AG04450 (cell line): ENCODE measurements around the gene MS4A6A. TPM values are rescaled to one million over a fixed set of nuclear protein-coding genes. Genes with fewer than 3 reads are reported as not detected.

Experiments
- CTCF ChIA-PET: fragments of 300-600, 350-600 bp; formaldehyde crosslinking; extraction: SDS; loops from one replicate; lab custom pipeline; 2022; ENCODE audit warnings: antibody characterized with exemption, inconsistent platforms; lab: Charles Lee
- POLR2A ChIA-PET: fragments of 350-600 bp; formaldehyde crosslinking; extraction: SDS; loops from one replicate; lab custom pipeline; 2021; ENCODE audit warnings: antibody characterized with exemption, inconsistent platforms; lab: Yijun Ruan, JAX
- DNase-seq: peaks from one replicate; pipeline ENCODE4 v3.0.0-alpha.2; 2011; ENCODE audit warnings: low read depth, low spot score
- H3K27ac ChIP-seq: one replicate; pipeline ENCODE4 v1.5.1; 2012; ENCODE audit warnings: low read depth, low read length, control low read depth
- H3K27me3 ChIP-seq: one replicate; pipeline ENCODE4 v1.6.0; 2012; ENCODE audit warnings: low read length; ENCODE audit not compliant: control insufficient read depth, insufficient read depth
- H3K4me3 ChIP-seq: 2 replicates; pipeline ENCODE4 v1.5.1; 2011; ENCODE audit warnings: mild to moderate bottlenecking, low read depth, low read length, control low read depth
- H3K9me3 ChIP-seq: 2 replicates; pipeline ENCODE4 v1.5.1; 2012; ENCODE audit warnings: low read length; ENCODE audit not compliant: control insufficient read depth, insufficient read depth
- polyA plus RNA-seq: library from polyadenylated mRNA; depleted of rRNA; stranded (reverse); fragments of >200 nt; gene quantifications from 2 replicates; pipeline ENCODE4 v1.2.3, GENCODE V29; 2011
- TF ChIP-seq, protein P1 (sequence below): IDR thresholded peaks from 2 replicates; pipeline ENCODE4 v1.5.1; 2011; ENCODE audit warnings: low read depth, low read length, control low read depth, inconsistent platforms

The MS4A6A gene
- polyA plus RNA-seq, 1 experiment, result not detected

DNA sequence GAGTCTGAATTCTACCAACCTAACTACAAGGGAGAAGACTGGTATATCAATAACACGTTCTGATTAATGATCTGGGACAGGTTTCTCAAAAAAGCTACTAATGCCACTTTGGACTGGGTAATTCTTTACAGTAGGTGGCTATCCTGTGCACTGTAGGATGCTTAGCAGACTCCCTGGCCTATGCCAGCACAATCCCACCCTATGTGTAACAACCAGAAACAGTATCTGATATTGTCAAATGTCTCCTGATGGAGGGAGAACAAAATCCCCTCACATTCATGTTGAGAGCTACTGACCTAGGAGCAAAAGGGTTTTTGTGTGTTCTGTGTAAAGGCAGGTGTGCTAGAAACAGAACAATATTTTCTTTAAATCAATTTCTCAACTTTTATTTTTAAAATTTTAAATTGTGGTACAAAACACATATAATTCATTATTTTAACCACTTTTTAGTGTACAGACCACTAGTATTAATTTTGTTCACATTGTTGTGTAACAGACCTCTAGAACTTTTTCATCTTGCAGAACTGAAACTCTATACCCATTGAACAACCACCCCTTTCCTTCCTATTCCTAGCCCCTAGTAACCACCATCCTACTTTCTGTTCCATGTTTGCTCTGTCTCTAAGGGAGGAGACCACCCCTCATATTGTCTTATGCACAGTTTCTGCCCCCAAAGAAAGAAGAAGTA lies 2.1 kb upstream of the MS4A6A start:
- Histone ChIP-seq H3K4me3 (no peak overlapping the region), H3K27me3 (no peaks in the 10 kb centered on the region), H3K9me3 (no peaks in the 10 kb centered on the region; the same call in 1 of the 2 replicates), H3K27ac (no peak overlapping the region)
- DNase-seq, result no peak
- TF ChIP-seq, protein P1, sequence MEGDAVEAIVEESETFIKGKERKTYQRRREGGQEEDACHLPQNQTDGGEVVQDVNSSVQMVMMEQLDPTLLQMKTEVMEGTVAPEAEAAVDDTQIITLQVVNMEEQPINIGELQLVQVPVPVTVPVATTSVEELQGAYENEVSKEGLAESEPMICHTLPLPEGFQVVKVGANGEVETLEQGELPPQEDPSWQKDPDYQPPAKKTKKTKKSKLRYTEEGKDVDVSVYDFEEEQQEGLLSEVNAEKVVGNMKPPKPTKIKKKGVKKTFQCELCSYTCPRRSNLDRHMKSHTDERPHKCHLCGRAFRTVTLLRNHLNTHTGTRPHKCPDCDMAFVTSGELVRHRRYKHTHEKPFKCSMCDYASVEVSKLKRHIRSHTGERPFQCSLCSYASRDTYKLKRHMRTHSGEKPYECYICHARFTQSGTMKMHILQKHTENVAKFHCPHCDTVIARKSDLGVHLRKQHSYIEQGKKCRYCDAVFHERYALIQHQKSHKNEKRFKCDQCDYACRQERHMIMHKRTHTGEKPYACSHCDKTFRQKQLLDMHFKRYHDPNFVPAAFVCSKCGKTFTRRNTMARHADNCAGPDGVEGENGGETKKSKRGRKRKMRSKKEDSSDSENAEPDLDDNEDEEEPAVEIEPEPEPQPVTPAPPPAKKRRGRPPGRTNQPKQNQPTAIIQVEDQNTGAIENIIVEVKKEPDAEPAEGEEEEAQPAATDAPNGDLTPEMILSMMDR, result no peak
- ChIA-PET CTCF (no interaction called here), POLR2A (no interaction called here)

DNA sequence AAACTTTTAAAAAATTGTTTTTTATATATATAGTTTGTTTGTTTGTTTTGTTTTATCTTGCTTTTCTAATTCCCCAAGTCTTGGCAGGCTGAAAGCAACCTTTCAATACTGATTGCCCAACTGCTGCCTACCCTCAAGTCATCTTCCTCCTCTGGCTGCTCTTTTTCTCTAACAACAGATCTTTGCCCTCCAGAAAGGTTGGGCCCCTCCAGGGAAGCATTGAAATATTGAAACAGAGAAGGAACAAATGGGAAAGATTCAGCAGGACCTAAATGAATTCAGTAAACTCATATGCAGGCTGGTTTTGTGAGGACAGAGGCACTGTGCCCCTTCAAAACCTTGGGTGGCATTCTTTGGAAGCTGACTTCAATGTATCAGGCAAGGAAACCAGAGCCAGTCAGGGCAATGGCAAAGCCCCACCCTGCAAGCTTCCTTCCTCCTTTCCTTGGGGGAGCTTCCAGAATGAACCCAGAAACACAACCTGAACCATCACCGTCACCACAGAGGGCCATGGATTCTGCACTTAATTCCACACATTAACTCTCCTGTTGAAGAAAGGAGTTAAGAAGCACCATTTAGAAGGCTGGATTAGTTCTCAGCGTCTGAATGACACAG lies 815 bp upstream of the MS4A6A start:
- no peak overlapping the region for H3K4me3 ChIP-seq
- DNase-seq, result no peak
- H3K27me3 ChIP-seq, result no peaks in the 10 kb centered on the region
- CTCF ChIA-PET, result no interaction called here
- no peak overlapping the region for H3K27ac ChIP-seq
- no peaks in the 10 kb centered on the region; the same call in 1 of the 2 replicates for H3K9me3 ChIP-seq
- TF ChIP-seq, protein P1, result no peak
- POLR2A ChIA-PET, result no interaction called here

DNA sequence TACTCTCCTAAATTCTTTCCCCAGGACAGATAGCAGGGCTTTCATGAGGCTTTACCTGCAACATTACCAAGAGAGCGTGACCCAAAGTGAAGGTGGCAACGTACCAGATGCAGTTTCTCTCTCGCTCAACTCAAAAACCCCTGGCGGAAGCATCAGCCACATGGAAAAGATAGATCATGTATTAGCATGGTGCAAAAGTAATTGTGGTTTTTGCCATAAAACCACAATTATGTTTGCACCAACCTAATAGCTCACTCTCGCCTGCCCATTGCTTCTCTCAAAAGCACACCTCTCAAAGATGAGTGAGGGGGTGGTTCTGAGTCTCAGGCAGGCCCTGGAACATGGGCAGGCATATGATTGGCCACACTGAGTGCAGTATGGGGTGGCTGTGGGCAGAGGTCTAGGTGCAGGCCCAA lies 7.0 kb downstream of the MS4A6A start:
- no peak for DNase-seq
- H3K27ac ChIP-seq, result no peak overlapping the region
- TF ChIP-seq, protein P1, result no peak
- 0 out of 2 replicates have a peak, but pooled peaks cover 2% of the 10 kb centered on the region for H3K9me3 ChIP-seq
- no peak overlapping the region for H3K4me3 ChIP-seq
- POLR2A ChIA-PET, result no interaction called here
- CTCF ChIA-PET, result no interaction called here
- H3K27me3 ChIP-seq, result no peaks in the 10 kb centered on the region

DNA sequence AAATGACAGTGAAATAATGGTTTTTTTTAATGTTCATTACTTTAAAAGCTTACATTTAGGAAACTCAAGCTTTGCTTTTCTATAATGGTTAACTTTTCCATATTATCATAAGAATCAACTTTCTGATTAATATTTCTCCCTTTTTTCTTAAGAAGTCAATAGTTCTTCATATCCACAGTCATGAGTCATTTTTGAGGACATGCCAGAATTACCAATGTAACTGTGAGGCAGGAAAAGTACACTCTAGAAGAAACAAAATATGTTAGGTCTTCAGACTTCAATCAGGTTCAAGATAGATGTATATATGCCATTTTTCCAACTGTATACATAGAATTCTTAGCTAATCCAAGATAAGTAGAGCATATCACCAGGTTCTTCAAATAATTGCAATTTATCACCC lies 10.9 kb downstream of the MS4A6A start:
- H3K9me3 ChIP-seq, result peaks cover 25% of the 10 kb centered on the region; the same call in 1 of the 2 replicates
- ChIA-PET CTCF (no interaction called here), POLR2A (no interaction called here)
- no peak for DNase-seq
- TF ChIP-seq, protein P1, result no peak
- no peak overlapping the region for H3K27ac ChIP-seq
- H3K4me3 ChIP-seq, result no peak overlapping the region
- no peaks in the 10 kb centered on the region for H3K27me3 ChIP-seq

DNA sequence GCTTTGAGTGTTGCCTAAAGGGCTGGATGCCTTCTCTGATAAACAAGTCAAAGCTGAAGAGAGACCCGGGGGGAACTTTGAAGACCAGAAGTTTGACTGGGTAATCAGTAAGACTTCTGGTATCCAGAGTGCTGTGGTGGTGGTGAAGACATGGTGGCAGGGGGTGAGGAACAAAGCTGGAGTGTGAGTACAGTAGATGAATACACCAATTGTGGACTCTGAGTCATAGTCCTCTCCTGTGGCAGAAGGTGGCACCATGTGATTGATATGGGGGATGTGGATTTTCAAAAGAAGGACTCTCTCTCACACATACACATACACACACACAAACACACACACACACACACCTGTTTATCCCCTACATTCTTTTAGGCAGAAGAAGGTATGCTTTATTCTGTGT lies 12.3 kb downstream of the MS4A6A start:
- CTCF ChIA-PET, result no interaction called here
- Histone ChIP-seq H3K27me3 (no peaks in the 10 kb centered on the region), H3K4me3 (no peak overlapping the region), H3K9me3 (peaks cover 25% of the 10 kb centered on the region; the same call in 1 of the 2 replicates), H3K27ac (no peak overlapping the region)
- TF ChIP-seq, protein P1, result no peak
- POLR2A ChIA-PET, result no interaction called here
- no peak for DNase-seq
